ENCODE data around the gene EYA2.
"Not testable (repeated sequence)": the region's sequence is repeated elsewhere in the genome, so short reads cannot be mapped to it uniquely, and the experiment has no call there.

Gene EYA2

DNA sequence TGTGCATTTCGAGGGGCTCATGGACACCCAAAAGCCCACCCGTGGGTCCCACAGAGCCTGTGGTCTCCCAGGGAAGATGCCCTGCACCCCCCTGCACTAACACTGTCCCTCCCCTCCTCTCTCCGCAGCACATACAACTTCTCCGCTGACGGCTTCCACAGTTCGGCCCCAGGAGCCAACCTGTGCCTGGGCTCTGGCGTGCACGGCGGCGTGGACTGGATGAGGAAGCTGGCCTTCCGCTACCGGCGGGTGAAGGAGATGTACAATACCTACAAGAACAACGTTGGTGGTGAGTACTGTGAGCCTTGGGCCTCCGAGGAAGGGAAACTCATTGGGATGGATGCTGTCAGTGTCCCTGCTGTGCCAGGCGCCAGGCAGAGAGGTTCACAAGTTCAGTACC lies 277.9 kb downstream of the EYA2 start:
- no peak for DNase-seq (ENCODE audit: low read depth, low spot score)

DNA sequence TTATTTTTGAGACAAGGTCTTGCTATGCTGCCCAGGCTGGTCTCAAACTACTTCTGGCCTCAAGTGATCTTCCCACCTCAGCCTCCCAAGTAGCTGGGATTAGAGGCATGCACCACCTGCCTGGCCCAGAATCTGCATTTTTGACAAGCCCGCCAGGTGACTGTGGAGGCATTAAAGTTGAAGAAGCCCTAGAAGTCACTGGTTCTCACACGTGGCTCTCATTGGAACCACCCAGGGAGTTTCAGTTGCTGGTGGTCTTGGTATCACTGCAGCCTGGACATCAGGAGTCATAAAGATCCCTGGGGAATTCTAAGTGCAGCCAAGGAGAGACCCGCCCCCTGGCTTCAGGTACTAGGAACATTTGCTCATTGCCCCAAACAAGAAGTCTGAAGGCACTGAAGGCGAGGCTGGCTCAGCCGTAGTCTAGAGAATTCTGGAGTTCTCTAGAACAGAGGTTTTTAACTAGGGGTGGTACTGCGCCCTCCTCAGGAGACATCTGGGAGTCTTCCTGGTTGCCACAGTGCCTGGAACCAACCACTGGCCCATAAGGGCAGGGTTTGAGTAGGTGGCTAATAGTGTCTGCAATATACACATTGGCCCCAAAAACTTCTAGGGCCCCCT lies 279.1 kb downstream of the EYA2 start:
- DNase-seq (ENCODE audit: low read depth, low spot score), result no peak
- no peak overlapping the region for H3K4me3 ChIP-seq (ENCODE audit: low read length)

More for the DNA sequence above, 277.9 kb downstream of the EYA2 start:
- H3K4me3 ChIP-seq (ENCODE audit: low read length), result no peak overlapping the region

DNA sequence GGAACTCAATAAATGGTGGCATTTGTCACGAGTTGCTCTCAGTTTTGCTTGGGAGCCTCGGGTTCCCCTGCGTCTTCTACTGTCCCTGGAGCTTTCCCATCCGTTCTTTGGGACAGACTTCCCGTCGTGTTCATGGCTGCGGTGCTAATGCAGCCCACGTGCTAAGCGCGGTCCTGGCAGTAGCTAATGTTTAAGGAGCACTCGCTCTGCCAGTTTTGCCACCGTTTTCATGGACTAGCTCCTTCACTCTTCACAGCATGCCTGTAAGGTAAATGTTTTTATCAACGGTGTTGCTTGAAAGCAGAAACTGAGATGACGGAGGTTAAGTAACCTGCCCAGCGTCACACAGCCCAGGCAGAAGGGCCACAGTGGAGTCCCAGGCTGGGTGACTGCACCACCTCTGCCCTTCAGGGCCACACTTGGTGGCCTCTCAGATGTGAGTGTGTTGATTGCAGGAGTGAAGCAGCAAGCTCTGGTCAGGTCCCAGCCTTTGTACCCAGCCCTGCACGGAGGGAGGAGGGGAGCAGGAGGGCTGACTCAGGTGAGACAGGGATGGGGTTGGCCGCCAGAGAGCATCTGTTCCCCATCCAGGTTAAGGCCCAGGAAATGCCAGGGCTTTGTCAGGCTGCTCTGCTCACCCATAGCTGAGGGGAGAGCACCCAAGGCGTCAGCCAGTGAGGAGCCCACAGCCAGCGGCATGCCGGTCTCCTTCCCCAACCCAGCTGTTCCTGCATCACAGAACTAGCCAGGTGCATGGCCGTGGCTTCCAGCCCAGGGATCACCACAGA lies 280.0 kb downstream of the EYA2 start:
- H3K4me3 ChIP-seq (ENCODE audit: low read length), result no peak overlapping the region
- DNase-seq (ENCODE audit: low read depth, low spot score), result no peak

DNA sequence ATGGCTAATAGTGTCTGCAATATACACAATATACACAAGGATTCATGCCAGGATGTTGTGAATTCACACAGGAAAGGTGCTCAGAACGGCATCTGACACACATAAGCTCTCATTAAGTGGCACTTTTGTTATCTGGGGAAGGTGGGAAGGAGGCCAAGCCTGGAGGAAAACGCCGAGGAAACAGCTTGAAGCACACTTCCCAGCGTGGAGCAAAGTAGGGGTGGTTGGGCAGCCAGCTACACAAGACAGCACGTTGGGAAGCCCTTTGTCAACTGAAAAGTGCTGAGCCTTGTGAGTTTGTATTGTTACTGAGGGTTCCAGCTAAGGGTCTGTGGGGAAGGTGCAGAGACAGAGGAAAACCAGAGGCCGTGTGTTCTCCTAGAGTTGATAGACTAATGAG lies 280.9 kb downstream of the EYA2 start:
- no peak for DNase-seq (ENCODE audit: low read depth, low spot score)
- H3K4me3 ChIP-seq (ENCODE audit: low read length), result no peak overlapping the region

DNA sequence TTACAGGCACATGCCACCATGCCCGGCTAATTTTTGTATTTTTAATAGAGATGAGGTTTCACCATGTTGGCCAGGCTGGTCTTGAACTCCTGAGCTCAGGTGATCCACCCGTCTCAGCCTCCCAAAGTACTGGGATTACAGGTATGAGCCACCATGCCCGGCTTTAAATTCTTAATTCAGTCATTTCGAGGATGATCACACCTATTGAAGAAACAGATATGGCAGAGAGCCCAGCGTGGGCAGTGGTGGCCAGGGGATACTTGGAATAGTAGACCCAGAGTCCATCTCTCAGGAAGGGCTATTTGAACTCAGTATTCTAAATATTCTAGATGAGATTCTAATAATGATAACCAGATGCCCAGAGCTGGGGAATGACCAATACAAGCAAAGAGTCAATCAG lies 281.6 kb downstream of the EYA2 start:
- H3K4me3 ChIP-seq (ENCODE audit: low read length); DNase-seq (ENCODE audit: low read depth, low spot score): not testable (repeated sequence)

DNA sequence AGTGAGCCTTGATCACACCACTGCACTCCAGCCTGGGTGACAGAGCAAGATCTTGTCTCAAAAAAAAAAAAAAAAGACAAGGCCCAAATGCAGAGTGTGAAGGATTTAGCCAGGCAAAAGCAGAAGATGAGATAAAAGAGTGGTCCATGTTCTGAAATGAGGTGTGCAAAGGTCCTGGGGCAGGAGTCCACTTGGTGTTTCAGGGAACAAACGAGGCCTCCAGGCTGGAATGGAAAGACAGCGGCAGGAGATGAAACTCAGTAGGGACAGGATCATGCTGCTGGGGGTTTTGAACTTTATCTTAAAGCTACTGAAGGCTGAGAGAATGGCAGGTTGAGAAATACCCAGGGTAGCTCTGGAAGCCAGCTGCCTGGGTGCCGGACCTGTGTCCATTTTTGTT lies 283.6 kb downstream of the EYA2 start:
- DNase-seq (ENCODE audit: low read depth, low spot score), result no peak
- H3K4me3 ChIP-seq (ENCODE audit: low read length), result no peak overlapping the region

DNA sequence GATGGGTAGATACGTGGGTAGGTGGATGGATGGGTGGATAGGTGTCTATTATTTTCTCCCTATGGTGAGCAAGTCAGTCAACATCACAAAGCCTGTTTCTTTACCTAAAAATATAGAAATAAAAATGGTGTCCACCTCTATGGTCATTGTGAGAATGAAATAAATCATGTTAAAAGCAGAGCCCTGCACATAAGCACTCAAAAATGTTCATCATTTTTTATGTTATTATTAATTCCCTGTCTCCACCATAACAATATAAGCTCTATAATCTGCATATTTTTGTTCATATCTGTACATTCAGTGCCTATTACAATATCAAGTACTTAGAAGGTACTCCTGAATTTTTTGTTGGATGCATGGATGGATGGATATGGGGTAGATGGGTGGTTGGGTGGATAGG lies 284.2 kb downstream of the EYA2 start:
- no peak for DNase-seq (ENCODE audit: low read depth, low spot score)
- H3K4me3 ChIP-seq (ENCODE audit: low read length), result no peak overlapping the region

DNA sequence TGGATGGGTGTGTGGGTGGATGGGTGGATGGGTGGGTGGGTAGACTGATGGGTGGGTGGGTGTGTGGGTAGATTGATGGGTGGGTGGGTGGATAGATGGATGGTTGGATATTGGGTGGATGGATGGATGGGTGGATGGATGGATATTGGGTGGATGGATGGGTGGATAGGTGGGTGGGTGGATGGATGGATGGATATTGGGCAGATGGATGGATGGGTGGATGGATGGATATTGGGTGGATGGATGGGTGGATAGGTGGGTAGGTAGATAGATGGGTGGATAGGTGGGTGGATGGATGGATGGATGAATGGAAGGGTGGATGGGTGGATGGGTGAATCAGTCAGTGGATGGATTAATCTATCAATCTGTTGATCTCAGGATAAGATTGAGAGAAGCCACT lies 284.6 kb downstream of the EYA2 start:
- H3K4me3 ChIP-seq (ENCODE audit: low read length), result no peak overlapping the region

DNA sequence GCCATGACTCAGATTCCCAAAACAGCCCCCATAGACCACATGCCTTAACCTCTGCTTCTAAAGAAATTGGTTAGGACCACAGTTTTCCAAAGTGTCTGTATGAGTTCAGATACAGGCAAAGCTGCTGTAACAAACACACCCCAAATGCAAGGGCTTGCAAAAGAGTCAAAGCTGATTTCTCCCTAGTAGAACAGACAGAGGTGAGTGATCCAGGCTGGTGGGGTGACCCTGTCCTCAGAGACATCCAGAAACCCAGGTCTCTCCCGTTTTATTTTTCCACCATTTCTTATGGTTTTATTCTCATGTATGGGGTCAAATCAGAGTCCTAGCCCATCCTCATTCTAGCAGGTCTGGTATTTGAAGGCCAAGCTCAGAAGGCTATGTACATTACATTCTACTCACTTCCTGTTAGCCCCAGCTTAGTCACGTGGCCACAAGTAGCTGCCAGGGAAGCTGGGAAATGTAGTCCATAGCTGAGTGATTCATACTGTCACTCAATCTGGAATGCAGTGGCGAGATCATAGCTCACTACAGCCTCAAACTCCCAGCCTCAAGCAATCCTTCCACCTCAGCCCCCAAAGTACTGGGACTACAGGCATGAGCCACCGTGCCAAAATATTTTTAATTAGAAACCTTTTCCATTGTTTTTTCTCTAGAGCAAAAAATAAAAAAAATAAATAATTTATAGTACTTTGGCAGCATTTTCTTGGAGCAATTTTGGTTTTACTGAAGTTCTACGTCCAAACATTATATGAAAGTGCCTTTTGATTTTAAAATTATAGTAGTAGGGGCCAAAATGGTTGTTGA lies 286.6 kb downstream of the EYA2 start:
- DNase-seq (ENCODE audit: low read depth, low spot score), result peak; percentile 25
- no peak overlapping the region for H3K4me3 ChIP-seq (ENCODE audit: low read length)

More for the DNA sequence above, 284.6 kb downstream of the EYA2 start:
- no peak for DNase-seq (ENCODE audit: low read depth, low spot score)

DNA sequence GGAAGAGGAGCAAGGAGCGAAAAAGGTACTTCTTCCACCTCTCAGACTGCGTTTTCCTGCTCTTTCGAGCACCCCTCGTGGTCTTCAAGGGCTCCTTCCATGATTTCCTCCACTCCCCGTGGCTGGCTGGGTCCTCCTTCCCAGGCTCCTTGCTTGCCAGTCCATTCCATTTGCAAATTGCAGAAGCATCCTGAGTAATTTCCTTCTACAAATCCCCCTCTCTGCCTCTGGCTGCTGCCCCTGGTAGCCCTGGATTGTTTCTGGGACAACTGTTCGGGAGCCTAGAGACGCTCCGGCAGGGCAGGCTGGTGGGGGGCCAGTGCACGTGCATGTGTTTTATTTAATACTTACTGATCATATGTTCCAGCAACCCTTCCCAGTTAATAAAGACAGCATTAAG lies 288.7 kb downstream of the EYA2 start:
- no peak overlapping the region for H3K4me3 ChIP-seq (ENCODE audit: low read length)
- no peak for DNase-seq (ENCODE audit: low read depth, low spot score)

DNA sequence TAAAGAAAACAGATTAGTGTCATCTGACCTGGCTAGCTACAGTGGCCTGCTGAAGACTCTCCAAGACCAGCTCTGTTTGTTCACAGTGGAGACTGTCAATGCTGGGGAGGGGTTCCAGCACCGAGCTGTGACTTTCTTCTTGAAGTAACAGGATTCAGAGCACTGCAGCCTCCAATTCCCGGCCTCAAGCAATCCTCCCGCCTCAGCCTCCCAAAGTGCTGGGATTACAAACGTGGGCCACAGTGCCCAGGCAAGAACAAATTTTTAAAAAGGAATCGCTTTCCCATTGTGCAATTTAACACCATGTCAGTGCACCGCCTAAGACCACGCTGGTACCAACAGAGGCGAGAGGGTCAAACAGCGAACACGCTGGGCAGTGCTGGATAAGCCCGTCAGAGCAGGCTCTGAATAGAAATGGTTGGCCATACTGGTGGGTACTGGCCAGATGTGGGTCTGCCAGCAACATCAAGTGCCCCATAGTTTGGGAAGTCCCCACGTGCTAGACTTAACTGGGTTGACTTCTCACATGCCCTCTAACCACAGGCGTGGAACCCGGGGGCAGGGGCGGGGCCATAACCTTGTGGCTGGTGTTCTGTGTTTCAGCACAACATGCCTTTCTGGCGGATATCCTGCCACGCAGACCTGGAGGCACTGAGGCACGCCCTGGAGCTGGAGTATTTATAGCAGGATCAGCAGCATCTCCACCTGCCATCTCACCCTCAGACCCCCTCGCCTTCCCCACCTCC lies 293.0 kb downstream of the EYA2 start:
- no peak overlapping the region for H3K4me3 ChIP-seq (ENCODE audit: low read length)
- no peak for DNase-seq (ENCODE audit: low read depth, low spot score)

DNA sequence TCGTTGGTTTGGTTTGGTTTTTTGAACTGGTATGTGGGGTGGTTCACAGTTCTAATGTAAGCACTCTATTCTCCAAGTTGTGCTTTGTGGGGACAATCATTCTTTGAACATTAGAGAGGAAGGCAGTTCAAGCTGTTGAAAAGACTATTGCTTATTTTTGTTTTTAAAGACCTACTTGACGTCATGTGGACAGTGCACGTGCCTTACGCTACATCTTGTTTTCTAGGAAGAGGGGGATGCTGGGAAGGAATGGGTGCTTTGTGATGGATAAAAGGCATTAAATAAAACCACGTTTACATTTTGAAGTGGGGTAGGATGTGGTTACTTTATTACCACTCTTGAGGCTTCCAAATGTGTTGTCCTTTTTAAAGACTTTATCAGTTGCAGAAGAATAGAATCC lies 293.9 kb downstream of the EYA2 start:
- H3K4me3 ChIP-seq (ENCODE audit: low read length), result no peak overlapping the region
- DNase-seq (ENCODE audit: low read depth, low spot score), result peak; percentile 70

DNA sequence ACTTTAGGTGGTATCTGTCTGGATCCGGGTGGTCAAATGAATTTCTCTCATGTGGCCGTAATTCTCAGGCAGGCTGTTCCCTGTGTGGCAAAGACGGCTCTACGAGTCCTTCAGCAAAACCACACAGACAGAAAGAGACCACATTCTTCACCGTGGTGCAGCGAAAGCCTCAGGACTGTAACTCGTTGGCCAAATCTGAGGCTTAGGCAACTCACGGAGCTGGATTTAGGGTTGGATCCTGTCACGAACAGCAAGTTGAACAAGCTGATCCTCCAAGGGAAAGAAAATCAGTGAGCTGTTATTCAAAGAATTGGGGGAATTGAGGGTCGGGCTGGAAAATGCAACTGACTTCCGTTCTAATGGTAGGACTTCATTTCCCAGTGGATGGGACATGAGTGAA lies 294.4 kb downstream of the EYA2 start:
- DNase-seq (ENCODE audit: low read depth, low spot score), result no peak
- no peak overlapping the region for H3K4me3 ChIP-seq (ENCODE audit: low read length)

DNA sequence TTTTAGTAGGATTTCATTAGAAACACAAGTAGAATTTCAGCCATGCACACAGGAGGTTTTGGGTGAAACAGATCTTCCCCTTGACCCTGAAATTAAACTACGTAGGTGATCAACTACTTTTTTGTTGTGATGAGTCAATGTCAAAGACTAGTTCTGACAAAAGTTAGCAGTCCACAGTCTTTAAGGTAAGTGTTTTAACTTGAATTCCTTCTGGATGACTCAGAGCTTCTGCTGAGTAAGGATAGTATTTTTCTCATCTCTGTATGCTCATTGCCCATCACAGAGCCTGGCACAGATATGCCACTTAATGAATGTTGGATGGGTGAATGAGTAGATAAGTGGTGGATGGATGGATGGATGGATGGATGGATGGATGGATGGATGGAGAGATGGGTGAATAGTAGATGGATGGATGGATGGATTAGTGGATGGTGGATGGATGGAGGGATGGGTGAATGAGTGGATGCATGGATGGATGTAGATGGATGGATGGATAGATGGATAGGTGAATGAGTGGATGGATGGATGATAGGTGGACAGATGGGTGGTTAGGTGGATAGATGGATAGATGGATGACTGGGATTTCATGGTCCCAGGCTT lies 296.5 kb downstream of the EYA2 start:
- no peak for DNase-seq (ENCODE audit: low read depth, low spot score)

DNA sequence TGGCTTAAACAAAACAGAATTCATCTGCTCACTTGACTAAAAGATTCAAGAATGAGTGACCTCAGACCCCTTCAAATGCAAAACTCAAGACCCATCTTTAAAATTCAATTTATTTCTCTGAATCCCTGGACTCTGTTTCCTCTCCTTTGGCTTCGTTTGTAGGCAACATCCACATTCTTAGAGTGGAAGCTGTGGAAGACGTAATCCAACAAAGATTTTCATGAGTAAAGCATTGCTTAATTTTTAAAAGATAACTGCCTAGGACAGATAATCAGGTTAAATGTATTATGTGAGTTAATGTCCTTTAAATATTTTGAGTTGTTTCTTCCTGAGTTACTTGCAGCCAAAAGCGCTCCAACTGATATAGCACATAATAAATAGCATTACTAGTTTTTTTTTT lies 297.3 kb downstream of the EYA2 start:
- H3K4me3 ChIP-seq (ENCODE audit: low read length), result no peak overlapping the region
- DNase-seq (ENCODE audit: low read depth, low spot score), result no peak

More for the DNA sequence above, 296.5 kb downstream of the EYA2 start:
- no peak overlapping the region for H3K4me3 ChIP-seq (ENCODE audit: low read length)

DNA sequence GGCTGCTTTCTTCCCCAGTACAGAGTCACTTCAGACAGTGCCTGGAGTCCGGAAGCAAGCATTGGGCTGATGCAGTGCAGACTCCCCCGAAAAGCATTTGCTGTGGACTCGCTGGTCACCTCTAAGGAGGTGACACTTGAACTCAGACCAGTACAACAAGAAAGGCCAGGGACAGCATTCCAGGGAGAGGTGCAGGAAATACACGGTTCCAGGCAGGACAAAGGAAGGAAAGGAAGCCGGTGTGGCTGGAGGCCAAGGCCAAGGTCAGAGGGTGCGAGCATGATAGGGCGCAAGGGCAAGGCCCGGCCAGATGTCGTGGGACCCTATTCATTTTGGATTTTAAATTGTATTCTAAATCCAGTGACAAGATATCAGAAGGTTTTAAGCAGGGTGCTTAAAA lies 300.9 kb downstream of the EYA2 start:
- no peak overlapping the region for H3K4me3 ChIP-seq (ENCODE audit: low read length)
- DNase-seq (ENCODE audit: low read depth, low spot score), result no peak

DNA sequence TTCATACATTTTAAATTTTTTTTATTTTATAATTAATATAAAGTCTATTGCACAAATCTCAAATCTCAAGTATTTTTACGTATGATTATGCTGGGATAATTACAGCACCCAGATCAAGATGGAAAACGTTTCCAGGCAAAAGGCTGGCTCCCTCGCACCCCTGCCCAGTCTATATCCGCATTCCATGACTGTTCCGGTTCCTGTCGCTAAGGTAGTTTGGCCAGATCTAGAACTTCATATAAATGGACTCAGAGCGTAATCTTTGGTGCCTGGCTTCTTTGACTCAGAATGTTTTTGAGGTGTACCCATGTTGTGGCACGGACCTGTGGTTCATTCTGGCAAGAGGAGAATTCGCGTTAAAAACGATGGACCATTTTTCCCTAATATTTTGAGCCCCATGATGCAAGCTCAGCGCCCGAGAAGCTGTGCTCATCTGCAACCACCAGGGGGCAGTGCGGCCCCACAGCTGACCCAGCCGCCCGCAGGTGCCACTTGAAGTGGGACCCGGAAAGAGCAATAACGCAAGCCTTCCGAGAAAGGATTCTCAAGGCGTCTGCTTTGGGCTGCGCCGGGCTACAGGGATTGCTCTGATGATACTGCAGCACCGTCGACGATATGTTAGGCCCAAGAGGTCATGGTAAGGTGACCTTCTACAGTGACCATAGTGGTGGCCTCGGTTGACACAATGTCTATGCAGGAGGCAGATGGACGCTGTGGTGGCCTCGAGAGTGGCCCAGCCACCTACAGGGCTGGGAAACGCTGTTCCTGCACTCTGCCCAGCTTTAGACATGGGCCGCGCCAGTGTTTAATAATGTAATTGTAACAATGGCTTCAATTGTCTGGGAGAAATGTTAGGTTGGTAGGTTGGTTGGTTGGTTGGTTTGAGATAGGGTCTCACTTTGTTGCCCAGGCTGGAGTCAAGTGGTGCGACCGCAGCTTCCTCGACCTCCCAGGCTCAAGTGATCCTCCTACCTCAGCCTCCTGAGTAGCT lies 301.7 kb downstream of the EYA2 start:
- DNase-seq (ENCODE audit: low read depth, low spot score), result peak; percentile 49
- peak overlapping the region; percentile 11 for H3K4me3 ChIP-seq (ENCODE audit: low read length)

DNA sequence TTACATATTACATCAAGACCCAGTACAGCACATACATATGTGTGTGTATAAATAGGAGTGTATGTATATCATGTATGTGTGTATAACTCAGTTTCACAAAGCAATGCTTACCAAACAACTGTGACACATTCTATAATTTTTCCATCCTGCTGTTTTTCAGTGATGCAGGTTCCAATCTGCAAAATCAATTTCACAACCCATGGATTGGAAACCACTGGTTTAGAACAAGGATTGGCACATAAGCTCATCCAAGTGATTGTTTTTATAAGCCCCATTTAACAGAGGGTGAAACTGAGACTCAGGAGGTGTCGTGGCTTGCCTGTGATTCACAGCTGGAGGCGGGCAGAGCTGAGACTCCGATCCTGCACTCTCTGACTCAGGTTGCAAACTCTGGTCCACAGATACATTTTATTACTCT lies 303.6 kb downstream of the EYA2 start:
- H3K4me3 ChIP-seq (ENCODE audit: low read length), result no peak overlapping the region
- no peak for DNase-seq (ENCODE audit: low read depth, low spot score)
